Measurements from ENCODE around the gene INHBB.
"Not testable (repeated sequence)": the region's sequence is repeated elsewhere in the genome, so short reads cannot be mapped to it uniquely, and the experiment has no call there.

Gene INHBB

GRCh38 chr2:120388222-120389035 is 42.5 kb downstream of the INHBB start:
- no peaks in the 10 kb centered on the region for H3K27me3 ChIP-seq (ENCODE audit: control insufficient read depth, insufficient read depth, low read length)
- no peak overlapping the region for H3K9ac ChIP-seq
- H2AFZ ChIP-seq: no peak overlapping the region
- H3K4me3 ChIP-seq (ENCODE audit: low read depth, low read length): no peak overlapping the region
- no peaks in the 10 kb centered on the region for H3K9me3 ChIP-seq (ENCODE audit: control insufficient read depth, low read length)
- H3K4me2 ChIP-seq (ENCODE audit: low read length): no peak overlapping the region
- no peak for TF ChIP-seq CTCF (IDR thresholded peaks at IDR 0.05)
- H3K27ac ChIP-seq: no peak overlapping the region
- H3K79me2 ChIP-seq: no peaks in the 10 kb centered on the region
- H3K36me3 ChIP-seq (ENCODE audit: control insufficient read depth, insufficient read depth, low read length): no peaks in the 10 kb centered on the region
- H3K4me1 ChIP-seq: no peaks in the 10 kb centered on the region

- Histone ChIP-seq H2AFZ (no peak overlapping the region), H3K79me2 (no peaks in the 10 kb centered on the region), H3K9me3 (ENCODE audit: control insufficient read depth, low read length) (no peaks in the 10 kb centered on the region), H3K27ac (no peak overlapping the region), H3K9ac (no peak overlapping the region), H3K4me2 (ENCODE audit: low read length) (no peak overlapping the region), H3K27me3 (ENCODE audit: control insufficient read depth, insufficient read depth, low read length) (no peaks in the 10 kb centered on the region), H3K36me3 (ENCODE audit: control insufficient read depth, insufficient read depth, low read length) (no peaks in the 10 kb centered on the region), H3K4me1 (no peaks in the 10 kb centered on the region), H3K4me3 (ENCODE audit: low read depth, low read length) (no peak overlapping the region)
- no peak for TF ChIP-seq CTCF (IDR thresholded peaks at IDR 0.05)
These were observed 43.1 kb downstream of the INHBB start for GRCh38 chr2:120389036-120389391.

- no peaks in the 10 kb centered on the region for H3K9me3 ChIP-seq (ENCODE audit: control insufficient read depth, low read length)
- no peak overlapping the region for H2AFZ ChIP-seq
- H3K9ac ChIP-seq: no peak overlapping the region
- no peak for TF ChIP-seq CTCF (IDR thresholded peaks at IDR 0.05)
- H3K79me2 ChIP-seq: no peaks in the 10 kb centered on the region
- no peaks in the 10 kb centered on the region for H3K27me3 ChIP-seq (ENCODE audit: control insufficient read depth, insufficient read depth, low read length)
- H3K36me3 ChIP-seq (ENCODE audit: control insufficient read depth, insufficient read depth, low read length): no peaks in the 10 kb centered on the region
- no peaks in the 10 kb centered on the region for H3K4me1 ChIP-seq
- H3K4me3 ChIP-seq (ENCODE audit: low read depth, low read length): no peak overlapping the region
- no peak overlapping the region for H3K27ac ChIP-seq
- no peak overlapping the region for H3K4me2 ChIP-seq (ENCODE audit: low read length)
These were observed 44.6 kb downstream of the INHBB start for GRCh38 chr2:120390381-120391055.

- not testable (repeated sequence) for H3K27me3 ChIP-seq (ENCODE audit: control insufficient read depth, insufficient read depth, low read length); H3K36me3 ChIP-seq (ENCODE audit: control insufficient read depth, insufficient read depth, low read length); H3K9me3 ChIP-seq (ENCODE audit: control insufficient read depth, low read length); H3K4me3 ChIP-seq (ENCODE audit: low read depth, low read length); H3K4me1 ChIP-seq; H3K79me2 ChIP-seq; H3K9ac ChIP-seq; H3K4me2 ChIP-seq (ENCODE audit: low read length); H3K27ac ChIP-seq; H2AFZ ChIP-seq
These were observed 45.4 kb downstream of the INHBB start for GRCh38 chr2:120391382-120391781.

- H3K36me3 ChIP-seq (ENCODE audit: control insufficient read depth, insufficient read depth, low read length): no peaks in the 10 kb centered on the region
- H3K79me2 ChIP-seq: no peaks in the 10 kb centered on the region
- no peaks in the 10 kb centered on the region for H3K9me3 ChIP-seq (ENCODE audit: control insufficient read depth, low read length)
- no peak overlapping the region for H3K4me3 ChIP-seq (ENCODE audit: low read depth, low read length)
- no peak overlapping the region for H3K9ac ChIP-seq
- no peak for TF ChIP-seq CTCF (IDR thresholded peaks at IDR 0.05)
- no peak overlapping the region for H3K27ac ChIP-seq
- no peak overlapping the region for H3K4me2 ChIP-seq (ENCODE audit: low read length)
- H3K4me1 ChIP-seq: no peaks in the 10 kb centered on the region
- H2AFZ ChIP-seq: no peak overlapping the region
- no peaks in the 10 kb centered on the region for H3K27me3 ChIP-seq (ENCODE audit: control insufficient read depth, insufficient read depth, low read length)
These were observed 46.2 kb downstream of the INHBB start for GRCh38 chr2:120391911-120392665.

Data from parathyroid adenoma (tissue), 2 donors.